DMS153 treated with DMSO at 0.1 percent for 48 hours (cell line): ENCODE measurements around the gene CHST11.

Experiments
- DNase-seq: peaks from one replicate; lab custom pipeline; 2025; ENCODE audit not compliant: unreplicated experiment; lab: John Stamatoyannopoulos, UW

CHST11 gene

DNA sequence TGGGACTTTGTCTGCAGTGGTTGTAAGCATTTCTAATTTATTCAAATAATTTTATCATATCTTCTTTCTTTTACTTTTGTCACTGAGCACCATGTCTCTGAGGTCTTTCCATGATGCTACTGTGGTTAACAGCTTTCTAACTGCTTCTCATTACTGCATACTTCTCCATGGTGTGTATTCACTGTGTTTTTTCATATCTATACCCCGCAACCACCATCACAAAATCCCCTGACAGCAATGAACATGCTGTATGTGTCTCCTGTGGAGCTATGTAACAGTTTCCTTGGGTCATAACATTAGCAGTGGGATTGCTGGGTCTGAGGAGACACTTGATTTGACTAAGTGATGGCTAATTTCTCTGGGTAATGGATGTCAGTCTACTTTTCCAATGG lies 29.2 kb upstream of the CHST11 start:
- DNase-seq, result no peak

DNA sequence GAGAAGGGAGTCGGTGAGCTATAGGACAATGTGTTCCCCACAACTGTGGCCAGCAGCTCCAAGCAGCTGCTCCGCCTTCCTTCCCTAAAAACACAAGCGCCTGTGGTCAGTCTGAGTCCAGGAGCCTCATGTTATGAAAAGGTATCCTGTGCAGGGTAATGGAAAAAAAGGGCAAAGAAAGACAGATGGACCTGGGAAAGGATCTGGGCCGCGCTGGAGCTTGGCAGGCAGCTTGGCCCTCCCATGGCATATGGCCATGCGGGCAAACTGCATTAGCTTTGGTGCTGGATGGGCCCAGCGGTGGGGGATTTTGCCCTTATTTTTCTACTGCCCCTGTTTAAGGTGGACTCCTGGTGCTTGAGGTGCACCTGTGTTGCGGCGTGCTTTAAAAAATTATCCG lies 23.7 kb upstream of the CHST11 start:
- no peak for DNase-seq

DNA sequence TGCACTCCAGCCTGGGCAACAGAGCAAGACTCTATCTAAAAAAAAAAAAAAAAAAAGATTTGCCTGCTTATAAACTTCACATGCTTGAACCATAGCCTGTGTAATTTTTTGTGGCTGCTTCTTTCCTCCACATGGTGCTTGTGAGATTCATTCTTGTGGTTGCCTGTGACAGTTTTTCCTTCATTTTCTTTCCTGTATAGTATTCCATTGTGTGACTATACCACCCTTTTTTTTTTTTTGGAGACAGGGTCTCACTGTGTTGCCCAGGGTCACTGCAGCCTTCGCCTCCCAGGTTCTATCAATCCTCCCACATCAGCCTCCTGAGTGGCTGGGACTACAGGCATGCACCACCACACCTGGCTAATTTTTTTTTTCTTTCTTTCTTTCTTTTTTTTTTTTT lies 22.6 kb upstream of the CHST11 start:
- DNase-seq, result no peak

DNA sequence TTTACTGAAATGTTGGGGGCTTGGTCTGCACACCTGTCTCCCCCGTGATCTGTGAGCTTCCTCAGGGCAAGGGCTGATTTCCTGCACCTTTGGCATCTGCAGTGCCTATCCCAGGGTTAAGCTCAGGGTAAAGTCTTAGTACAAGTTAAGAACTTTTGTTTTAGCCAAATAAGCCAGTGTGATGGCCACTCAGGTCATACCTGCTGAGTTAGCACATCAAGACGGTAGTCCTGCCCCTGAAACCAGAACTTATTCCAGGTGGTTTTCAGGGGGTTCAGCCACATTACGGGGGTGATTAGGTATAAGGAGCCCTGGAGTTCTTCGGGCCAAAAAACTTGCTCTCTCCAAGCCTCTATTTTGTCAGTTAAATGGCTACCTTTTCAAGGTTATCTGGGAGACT lies 21.6 kb upstream of the CHST11 start:
- no peak for DNase-seq

DNA sequence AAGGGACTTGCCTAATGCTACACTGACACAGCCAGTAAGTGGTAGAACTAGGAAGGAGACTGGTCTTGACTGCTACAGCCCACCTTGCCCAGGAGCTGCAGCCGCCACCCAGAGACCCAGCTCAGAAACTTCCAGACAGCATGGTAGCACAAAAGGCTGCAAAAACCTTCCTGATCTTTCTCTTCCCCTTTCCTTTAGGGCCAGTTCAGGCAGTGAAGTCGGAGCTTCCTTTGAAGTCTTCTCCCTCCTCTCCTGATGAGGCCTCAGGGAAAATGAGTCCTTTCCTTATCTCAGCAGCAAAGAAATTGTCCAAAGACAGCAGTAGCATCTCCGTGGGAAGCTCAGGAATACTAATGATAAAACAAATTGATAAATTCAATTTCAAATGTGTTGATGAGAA lies 21.0 kb upstream of the CHST11 start:
- DNase-seq, result no peak

DNA sequence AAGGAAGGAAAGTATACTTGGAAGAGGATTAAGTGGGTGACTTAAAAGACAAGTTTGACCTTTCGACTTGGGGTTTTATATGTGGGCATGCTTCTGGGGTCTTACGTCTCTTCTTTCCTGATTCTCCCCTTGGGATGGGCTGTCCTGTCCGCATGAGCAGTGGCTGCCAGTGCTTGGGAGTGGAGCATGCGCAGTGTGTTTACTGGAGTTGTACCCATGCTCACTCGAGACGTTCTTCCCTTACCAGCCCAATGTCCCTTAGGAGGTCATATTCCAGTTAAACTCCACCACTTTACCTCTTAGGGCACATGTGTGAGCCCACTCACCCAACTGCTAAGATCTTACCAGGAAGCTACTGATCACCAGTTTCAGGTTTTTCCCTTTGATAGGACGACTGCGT lies 20.0 kb upstream of the CHST11 start:
- DNase-seq, result no peak

DNA sequence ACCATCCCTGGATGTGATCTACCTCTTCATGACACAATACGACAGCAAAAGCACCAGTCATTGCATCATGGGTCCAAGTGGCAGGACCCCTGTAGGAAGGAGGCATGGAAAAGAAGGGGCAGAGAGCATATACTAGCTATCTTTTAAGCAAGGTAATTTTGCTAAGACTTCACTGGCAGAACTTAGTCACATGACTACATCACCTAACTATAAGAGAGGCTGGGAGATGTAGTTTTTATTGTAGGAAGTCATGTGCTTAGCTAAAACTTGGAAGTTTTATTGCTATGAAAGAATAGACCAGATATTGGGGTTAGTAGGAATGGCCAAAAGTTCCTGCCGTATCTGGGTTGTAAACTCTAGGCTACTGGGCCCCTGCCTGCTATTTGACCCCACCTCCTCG lies 18.6 kb upstream of the CHST11 start:
- DNase-seq, result no peak

DNA sequence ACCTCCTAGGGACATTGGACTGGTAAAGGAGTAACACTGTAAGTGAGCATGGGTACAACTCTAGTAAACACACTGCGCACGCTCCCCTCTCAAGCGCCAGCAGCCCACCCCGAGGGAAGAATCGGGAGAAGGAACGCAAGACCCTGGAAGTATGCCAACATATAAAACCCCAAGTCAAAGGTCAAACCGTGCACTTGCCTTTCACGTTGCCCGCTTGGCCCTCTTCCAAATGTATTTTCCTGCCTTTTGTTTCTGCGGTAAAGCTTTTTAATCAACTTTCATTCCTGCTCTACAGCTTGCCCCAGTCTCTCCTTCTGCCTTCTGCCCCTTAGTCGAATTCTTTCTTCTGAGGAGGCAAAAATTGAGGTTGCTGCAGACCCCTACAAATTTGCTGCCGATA lies 17.6 kb upstream of the CHST11 start:
- no peak for DNase-seq

DNA sequence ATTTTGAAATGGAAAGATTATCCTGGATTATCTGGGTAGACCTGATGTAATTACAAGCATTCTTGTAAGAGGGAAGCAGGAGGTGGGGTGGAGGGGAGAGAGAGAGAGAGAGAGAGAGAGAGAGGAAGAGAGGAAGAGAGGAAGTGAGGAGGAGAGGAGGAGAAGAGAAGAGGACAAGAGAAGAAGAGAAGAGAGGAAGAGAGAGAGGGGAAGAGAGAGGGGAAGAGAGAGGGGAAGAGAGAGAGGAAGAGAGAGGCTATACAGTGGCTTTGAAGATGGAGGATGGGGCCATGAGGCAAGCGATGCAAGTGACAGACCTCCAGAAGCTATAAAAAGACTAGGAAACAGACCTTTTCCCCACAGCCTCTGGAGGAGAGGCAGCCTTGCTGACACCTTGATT lies 13.7 kb upstream of the CHST11 start:
- DNase-seq, result no peak

DNA sequence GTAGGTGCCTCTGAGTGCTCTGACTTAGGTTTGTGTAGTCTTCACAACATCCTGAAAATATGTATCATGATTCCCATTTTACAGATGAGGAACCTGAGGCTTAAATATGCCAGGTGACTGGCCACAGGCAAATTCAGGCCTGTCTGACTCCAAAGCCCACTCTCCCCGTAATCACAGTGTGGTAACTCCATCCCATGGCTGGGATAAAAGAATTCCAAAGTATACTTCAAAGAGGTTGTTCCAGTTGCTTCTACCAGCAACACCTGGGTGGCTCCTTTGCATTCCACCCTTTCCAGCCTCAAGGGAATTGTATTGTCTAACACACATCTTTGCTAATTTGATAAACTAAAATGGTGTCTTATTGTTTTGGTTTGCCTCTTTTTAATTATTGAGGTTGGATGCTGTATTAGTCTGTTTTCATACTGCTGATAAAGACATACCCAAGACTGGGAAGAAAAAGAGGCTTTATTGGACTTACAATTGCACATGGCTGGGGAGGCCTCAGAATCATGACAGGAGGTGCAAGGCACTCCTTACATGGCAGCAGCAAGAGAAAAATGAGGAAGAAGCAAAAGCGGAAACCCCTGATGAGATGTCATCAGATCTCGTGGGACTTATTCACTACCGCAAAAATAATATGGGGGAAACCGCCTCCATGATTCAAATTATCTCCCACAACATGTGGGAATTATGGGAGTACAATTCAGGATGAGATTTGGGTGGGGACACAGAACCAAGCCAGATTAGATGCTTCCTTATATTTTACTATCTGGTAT lies 9.9 kb upstream of the CHST11 start:
- no peak for DNase-seq

DNA sequence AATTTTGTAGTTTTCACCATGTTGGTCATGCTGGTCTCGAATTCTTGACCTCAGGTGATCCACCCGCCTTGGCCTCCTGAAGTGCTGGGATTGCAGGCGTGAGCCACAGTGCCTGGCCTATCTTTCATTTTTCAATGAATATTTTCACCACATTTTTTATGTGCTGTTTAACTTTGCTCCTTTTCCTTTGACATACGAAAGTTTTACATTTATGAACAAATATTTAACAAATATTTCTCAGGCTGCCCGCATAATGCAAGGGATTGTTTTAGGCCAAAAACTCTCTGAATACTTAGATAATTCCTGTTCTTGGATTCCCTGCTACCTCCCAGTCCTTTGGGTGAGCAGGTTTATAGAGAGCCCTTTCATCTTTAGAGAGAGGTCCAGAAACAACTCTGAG lies 8.7 kb upstream of the CHST11 start:
- no peak for DNase-seq

DNA sequence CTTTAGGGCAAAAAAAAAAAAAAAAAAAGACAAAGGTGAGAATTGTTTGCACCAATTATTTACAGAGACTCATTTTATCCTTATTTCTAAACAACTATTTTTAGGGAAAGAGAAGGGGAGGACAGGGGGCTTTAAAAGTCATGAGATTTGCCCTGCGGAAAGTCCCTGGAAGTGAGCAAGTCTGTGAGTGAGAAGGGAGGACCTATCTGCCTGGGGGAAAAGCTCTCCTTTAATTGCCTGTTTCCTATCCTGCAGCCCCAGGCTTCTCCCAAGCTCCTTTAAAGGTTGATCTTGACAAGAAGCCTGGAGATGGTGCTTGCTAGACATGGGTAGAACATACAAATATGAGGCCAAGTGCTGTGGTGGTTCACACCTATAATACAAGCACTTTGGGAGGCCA lies 8.3 kb upstream of the CHST11 start:
- DNase-seq, result no peak

DNA sequence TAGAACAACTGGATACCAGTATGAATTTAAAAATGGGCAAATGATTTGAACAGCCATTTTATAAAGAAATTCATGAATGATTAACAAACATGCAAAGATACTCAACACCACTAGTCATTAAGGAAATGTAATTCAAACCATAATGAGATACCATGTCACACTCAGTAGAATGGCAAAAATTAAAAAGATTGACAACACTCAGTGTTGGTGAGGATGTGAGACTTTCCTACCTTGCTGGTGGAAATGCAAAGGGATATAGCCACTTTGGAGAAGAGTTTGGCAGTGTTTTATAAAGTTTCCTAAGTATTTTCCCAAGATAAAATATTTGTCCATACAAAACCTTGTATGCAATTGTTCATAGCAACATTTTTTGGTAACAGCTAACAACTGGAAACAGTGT lies 6.0 kb upstream of the CHST11 start:
- no peak for DNase-seq

DNA sequence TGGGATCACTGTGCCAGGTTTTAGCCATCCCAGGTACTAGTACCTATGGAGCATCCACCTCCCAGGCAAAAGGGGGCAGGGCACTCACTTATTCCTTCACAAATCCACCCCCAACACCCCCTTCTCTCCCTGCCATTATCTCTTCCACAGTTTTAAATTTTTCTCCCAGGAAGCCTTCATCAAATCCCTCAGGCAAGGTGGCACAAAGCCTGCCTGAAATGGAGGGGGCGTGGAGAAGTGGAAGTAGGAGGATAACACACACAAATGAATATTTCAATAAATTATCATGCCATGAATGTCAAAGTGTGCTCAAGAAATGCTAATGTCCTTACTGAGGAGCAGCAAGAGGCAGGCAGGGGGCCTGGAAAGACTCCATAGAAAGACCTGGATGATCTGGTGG lies 4.7 kb upstream of the CHST11 start:
- DNase-seq, result no peak

DNA sequence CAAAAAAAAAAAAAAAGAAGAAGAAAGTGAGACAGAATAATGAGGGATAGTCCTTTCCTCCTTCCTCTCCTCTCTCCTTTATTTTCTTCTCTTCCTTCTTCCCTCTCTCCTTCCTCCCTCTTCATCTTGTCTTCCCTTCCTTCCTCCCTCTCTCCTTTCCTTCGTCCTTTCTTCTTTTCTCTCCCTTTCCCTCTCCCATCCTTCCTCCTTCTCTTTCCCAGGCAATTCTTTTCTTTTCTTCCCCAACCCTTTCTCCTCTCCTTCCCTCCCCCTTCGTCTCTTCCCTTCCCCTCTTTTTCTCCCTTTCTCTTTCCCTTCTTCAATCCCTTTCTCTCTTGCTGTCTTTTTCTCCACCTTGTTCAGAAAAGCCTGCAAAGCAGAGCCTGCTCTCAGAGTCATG lies 3.6 kb upstream of the CHST11 start:
- DNase-seq, result no peak

DNA sequence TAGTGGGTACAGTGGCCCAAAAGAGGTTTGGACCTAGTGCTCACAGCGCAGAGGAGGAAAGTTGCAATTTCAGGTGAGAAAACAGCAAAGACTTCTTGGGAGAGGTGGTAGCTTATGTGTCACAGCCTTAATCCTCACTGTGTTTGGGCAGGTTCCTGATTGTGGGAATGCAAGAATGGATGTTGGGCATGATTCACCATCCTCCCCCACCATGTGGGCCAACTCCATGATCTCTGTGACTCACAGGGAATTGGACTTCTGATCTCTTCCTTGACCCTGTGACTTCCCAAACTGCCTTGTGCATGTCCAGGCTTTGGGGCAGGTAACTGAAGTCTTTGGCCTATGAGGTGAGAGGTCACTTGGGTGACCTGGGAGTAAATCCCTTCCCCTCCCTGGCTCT lies 1.8 kb upstream of the CHST11 start:
- DNase-seq, result no peak

DNA sequence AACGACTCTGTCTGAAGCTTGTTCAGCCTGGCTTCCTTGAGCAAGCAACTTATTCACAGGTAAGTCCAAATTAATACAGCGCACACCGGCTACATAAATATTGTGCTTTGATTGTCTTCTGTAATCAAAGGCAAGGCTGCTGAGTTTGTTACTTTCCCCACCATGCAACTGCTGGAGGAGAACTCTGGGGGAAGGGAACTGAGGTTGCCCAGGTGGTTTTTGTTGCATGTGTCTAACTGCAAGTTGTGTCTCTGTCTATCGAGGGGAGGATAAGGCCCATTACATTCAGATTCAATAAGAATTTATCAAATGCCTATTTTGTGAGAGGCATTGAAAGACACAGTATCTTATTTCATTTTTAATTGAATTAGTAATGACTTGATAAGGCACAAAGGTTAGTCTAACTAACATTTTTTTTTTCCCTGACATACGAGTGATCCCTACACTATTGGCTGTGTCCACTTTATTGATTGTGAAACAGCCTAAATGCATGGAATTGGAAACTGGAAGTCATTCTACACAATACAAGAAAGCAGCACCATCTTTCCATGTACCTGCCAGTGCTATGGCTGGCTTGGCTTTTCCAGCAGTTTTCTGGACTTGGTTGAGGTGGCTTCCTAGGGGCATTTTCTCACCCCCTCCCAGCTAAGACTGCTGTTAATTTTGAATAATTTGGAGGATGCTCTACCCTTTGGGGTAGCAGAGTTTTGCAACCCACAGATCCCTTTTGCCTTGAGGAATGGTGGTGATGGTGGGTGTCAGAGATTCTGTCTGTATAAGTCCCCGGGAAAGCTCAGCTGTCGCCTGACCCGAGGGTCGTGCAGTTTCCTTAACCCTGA lies 951 bp upstream of the CHST11 start:
- DNase-seq, result no peak

DNA sequence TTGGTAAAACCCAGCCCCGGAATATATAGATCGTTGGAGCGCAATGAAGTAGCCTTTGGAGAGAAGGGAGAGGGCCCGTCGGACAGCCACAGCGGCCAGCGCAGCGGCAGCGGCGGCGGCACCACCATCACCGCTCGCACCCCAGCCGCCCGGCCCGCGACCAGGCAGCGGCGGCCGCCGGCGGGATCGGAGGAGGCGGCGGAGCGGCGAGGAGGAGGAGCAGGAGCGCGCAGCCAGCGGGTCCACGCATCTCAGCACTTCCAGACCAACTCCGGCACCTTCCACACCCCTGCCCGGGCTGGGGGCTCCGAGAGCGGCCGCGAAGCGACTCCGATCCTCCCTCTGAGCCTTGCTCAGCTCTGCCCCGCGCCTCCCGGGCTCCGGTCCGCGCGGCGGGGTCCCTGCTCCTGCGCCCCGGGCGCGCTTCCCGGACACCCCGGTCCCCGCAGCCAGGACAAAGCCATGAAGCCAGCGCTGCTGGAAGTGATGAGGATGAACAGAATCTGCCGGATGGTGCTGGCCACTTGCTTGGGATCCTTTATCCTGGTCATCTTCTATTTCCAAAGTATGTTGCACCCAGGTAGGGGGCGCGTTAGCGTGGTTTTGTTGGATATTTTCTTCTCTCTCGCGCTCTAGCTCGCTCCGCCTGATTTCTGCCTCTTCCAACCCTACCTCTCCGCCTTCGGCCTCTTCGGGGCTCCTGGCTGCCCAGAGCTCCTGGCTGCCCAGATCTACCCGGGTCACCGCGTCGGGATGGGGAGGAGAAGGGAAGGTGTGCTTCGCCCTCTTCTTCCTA lies 400 bp downstream of the CHST11 start:
- peak; percentile 56 for DNase-seq

DNA sequence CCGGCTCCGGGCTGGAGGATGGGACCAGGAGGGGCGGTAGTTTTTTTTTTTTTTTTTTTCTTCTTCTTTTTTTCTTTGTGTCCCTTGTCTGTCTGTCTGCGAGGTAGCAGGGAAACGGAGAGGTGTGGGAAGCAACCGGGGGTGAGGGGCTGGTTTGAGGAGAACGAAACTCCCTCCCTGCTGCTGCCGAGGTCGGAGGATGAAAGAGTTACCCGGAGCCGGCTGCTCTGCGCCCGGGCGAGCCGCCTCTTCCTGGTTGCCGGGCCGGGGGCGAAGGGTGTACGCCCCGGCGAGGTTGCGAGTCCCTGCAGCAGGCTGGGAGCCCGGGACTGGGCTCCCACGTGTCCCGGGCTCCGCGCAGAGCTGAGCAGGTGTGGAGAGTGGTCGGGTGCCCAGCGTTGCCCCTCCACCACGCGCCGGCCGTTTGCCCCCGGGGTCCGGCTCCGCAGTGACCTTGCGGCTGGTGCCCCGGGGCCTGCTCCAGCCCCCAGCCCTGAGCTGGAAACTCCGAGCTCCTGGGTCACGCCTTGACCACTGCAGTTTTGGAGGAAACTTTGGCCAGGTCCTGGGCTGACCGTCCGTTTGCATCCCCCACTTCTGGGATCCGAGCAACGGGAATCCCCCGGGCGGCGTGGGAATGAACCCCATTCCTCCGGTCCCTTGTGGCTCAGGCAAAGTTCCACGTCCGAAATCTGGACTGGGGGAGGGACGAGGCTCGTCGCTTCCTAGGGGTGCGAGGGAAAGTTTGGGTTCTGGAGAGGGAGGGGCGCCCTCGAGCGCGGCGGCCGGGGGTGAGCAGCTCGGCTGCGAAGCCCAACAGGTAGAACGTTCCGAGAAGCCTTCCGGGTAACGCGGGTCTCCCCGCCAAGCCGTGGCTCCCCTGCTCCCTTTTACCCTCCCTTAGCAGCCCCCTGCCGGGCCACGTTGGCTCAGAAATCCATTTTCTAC lies 1.3 kb downstream of the CHST11 start:
- no peak for DNase-seq

DNA sequence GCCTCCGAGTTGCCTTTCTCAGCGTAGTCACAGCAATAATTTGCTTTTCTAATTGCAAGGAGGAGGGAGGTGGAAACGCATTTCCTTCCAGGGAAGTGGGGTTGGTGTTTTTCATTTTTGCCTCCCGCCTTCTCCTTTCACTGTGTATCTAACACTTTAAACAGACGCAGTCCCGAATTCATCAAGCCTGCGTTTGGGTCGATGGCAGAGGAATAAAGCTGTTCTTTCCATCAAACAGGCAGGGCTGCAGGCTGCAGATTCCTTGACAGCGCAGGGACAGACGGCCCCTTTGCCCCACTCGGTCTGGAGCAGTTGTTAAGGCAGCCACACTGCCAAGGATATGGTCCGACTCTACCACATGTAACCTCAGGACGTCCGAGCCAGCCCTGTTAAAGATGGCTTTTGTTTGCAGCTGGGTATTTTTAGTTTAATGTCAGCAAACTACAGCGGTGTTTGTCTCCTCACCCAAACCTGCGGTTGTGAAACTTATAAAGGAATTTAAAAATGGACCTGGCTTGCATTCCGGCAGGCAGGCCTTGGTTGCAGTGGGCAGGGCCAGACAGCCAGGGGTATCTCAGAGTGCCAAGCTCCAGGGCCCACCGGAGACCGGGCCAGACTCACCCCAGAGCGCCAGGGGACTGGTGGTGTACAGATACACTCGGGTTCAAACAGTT lies 2.1 kb downstream of the CHST11 start:
- DNase-seq, result no peak
